HAP-1 (cell line): ENCODE results near the gene MINDY4.

Source experiments
- DNase-seq, 2 experiments: peaks; one replicate each; pipeline ENCODE4 v3.0.0-alpha.2; 2016 to 2020; ENCODE audit warnings: low spot score in 2 of 2
- H3K27me3 ChIP-seq: fragments of 250-450 bp; sonication (Bioruptor Pico); 2 replicates; pipeline ENCODE4 v1.5.1; 2020; ENCODE audit warnings: low read depth, mild to moderate bottlenecking, moderate library complexity
- H3K36me3 ChIP-seq: fragments of 250-450 bp; sonication (Bioruptor Pico); replicated peaks from 2 replicates; pipeline ENCODE4 v1.5.1; 2020; ENCODE audit warnings: mild to moderate bottlenecking
- H3K4me1 ChIP-seq: fragments of 250-450 bp; sonication (Bioruptor Pico); 2 replicates; pipeline ENCODE4 v1.5.1; 2020; ENCODE audit warnings: mild to moderate bottlenecking
- H3K4me3 ChIP-seq: fragments of 250-450 bp; sonication (Bioruptor Pico); 2 replicates; pipeline ENCODE4 v1.5.1; 2020; ENCODE audit warnings: mild to moderate bottlenecking, moderate library complexity
- H3K9me3 ChIP-seq: fragments of 250-450 bp; sonication (Bioruptor Pico); 2 replicates; pipeline ENCODE4 v1.5.1; 2020; ENCODE audit warnings: mild to moderate bottlenecking, moderate library complexity
- in situ Hi-C: fragments of 300-500 bp; cut with MboI; formaldehyde crosslinking; loops from 3 replicates; pipeline ENCODE4 v1.14.3; 2020; ENCODE audit warnings: low sequenced_read_pairs, inconsistent platforms, mixed read lengths

MINDY4 gene

DNA sequence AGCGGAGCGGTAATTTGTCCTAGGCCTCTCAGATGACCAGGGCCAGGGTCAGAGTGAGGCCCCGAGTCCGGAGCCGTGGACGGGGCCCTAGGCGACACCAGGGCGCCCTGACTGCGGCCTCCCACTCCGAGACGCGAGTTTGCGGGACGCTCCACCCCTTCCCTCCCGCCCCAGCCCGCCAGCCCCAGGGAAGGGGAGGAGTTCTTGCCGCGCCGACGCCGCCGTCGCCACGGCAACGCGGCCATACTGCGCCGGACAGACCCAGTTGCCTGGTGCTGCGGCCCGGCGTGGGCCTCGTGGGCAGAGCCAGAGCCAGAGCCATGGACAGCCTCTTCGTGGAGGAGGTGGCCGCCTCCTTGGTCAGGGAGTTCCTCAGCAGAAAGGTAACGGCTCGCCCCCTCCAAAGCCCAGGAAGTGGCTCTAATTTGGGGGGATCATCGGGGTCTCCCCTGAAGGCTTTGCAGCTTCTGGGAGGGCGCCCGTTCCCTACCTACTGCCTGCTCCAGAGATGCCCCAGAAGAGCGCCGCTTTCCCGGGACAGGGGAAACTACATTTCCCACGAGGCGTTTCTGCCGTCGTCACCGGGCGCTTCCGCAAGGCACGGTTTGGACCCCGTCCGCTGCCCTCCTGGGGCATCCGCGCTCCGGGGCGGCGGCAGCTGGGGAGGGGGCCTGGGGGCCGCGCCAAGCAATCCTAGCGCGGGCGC, at the start of gene MINDY4:
MINDY4 (plus strand) TSS at position 244 of the 706 bp plus-strand sequence; CDS start at position 321, 77 bp downstream.
- in situ Hi-C loops = no loop called here
- H3K4me3 ChIP-seq = peak within 1 kb of the TSS; percentile 62
- peak; percentile 59 to 87 for DNase-seq

DNA sequence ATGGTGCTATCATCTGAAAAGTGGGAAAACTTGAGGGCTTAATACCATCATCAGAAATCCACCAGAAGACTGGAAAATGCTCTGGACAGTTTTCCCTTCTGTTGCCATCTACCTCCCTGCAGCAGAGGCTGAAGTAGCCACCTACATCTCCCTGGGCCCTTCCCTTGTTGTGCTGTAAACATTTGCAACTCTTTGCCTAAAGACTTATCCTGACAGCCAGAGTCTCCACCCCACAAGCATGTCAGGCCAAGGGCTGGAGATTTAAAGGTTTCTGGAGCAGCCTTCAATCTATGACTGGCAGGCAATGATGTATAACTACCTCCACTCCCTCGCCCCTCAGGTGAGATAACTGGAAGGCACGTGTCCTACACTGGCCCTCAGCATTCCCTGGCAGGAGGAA, 49.0 kb upstream of the MINDY4 start:
- Histone ChIP-seq H3K9me3 (peaks cover 8% of the 10 kb centered on the region), H3K4me1 (peaks cover 3% of the 10 kb centered on the region; the same call in 1 of the 2 replicates)
- in situ Hi-C loops = no loop called here

More for the DNA sequence above, at the start of gene MINDY4:
- H3K36me3 ChIP-seq = no peaks in the 10 kb centered on the region
- peaks cover 6% of the 10 kb centered on the region for H3K4me1 ChIP-seq
- H3K27me3 ChIP-seq = peaks cover 3% of the 10 kb centered on the region; the same call in 1 of the 2 replicates
- H3K9me3 ChIP-seq = no peaks in the 10 kb centered on the region

DNA sequence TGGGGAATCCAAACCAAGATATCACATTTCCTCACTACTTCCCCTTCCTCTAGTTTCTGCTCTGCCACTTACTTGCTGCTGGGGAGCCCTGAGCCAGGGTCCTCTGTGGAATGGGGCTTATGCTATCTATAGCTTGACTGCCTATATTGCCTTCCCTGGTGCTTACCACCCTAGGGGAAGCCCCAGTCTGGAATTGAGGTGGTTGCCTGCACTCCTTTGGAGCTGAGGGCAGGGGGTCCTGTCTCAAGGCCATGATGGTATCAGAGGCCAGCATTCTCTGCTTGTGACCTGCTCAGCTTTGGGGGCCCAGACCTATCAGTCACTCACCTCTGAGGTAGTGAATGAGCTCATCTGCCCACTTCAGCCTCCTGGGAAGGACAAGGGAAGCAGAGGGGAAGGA, 48.5 kb upstream of the MINDY4 start:
- Histone ChIP-seq H3K4me1 (peaks cover 5% of the 10 kb centered on the region; the same call in 1 of the 2 replicates), H3K9me3 (peaks cover 7% of the 10 kb centered on the region), H3K36me3 (no peaks in the 10 kb centered on the region), H3K4me3 (no peak overlapping the region), H3K27me3 (no peaks in the 10 kb centered on the region)
- DNase-seq = no peak
- in situ Hi-C loops = no loop called here

More for the DNA sequence above, 49.0 kb upstream of the MINDY4 start:
- DNase-seq = no peak
- Histone ChIP-seq H3K4me3 (no peak overlapping the region), H3K27me3 (no peaks in the 10 kb centered on the region), H3K36me3 (no peaks in the 10 kb centered on the region)

DNA sequence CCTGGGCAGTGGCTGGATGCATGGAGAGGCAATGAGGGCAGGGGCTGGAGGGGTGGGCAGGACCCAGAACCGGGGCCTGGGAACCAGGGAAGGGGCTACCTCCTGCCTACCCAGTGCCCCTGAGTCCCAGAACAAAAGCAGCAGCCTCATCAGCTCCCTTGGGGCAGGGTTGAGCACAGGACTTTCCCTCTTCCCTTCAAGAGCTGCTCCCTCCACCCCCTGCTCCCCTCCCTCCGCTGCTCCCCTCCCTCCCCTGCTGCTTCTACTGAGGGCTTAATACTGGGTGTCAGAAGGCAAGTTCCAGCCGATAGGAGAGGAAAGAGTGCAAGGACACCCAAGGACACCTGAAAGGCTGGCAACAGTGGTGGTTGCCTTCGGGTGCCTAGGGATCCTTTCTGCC, 47.4 kb upstream of the MINDY4 start:
- peaks cover 3% of the 10 kb centered on the region; the same call in 1 of the 2 replicates for H3K27me3 ChIP-seq
- peaks cover 5% of the 10 kb centered on the region; the same call in 1 of the 2 replicates for H3K4me1 ChIP-seq
- DNase-seq = no peak
- in situ Hi-C loops = no loop called here
- H3K36me3 ChIP-seq = no peaks in the 10 kb centered on the region
- no peak overlapping the region for H3K4me3 ChIP-seq
- no peaks in the 10 kb centered on the region for H3K9me3 ChIP-seq

DNA sequence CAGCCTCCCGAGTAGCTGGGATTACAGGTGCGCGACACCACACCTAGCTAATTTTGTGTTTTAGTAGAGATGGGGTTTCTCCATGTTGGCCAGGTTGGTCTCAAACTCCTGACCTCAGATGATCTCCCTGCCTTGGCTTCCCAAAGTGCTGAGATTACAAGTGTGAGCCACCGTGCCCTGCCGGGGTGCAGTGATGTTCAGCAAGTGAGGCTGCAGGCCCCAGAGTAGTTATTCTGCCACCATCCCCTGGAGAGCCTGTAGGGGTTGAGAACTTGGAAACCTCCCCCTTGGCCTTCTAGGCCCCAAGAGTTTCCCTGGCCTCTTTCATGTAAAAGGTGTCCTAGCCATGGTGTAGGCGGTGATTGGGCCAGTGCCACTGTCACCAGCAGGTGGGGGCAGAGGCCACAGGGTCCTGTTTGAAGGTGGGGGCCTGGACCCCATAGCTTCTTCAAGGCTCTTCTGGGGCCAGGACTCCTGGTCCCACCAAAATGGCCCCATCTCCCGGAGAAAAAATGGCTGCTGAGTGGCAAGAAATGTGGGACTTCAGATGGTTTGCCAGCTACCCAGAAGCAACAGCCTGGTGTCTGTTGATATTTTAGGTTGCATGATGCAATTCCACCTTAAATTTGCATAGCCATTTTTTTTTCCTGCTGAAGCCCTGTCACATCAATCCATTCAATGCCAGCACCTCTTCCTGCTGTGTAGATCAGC, 44.8 kb upstream of the MINDY4 start:
- Histone ChIP-seq H3K4me3 (no peak overlapping the region), H3K4me1 (peaks cover 5% of the 10 kb centered on the region; the same call in 1 of the 2 replicates), H3K36me3 (no peaks in the 10 kb centered on the region), H3K27me3 (peaks cover 12% of the 10 kb centered on the region), H3K9me3 (no peaks in the 10 kb centered on the region)
- no peak for DNase-seq
- in situ Hi-C loops = no loop called here

DNA sequence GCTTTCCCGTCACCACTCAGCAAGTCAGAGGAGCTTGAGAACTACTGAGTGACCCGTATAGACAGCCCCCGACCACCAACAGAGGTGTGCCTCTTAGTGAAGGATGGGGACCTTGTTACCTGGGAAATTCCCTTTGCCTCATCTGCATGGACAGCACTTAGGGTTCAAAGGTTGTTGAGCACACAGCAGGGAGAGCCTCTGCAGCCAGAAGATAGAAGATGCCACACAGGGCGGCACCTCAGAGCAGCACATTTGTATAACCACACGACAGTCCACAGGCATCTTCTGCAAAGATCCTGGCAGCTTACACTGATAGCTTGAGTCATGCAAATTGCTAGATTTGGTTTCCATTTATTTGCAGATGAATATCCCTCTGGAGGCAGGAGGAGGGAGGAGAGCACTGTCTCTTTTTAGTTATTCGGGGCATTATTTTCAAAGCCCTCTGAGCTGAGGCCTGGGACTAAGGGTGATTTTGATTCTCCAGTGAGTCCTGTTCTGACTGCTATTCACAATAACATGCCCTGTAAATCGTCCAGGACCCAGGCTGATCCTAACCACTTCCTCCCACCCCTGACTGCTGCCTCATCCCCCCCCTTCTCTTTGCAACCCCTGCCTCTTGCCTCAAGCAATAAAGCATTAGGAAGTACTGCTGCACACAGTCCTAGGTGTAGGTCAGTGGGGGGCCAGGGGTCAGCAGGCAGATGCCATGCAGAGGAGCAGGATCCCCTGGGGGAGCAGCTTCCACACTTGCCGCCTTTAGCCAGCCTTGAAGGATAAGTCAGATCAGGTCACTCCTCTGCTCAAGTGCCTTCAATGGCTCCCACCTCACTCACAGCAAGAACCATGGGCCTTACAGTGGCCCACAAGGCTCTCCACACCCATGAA, 43.9 kb upstream of the MINDY4 start:
- Histone ChIP-seq H3K4me1 (peaks cover 5% of the 10 kb centered on the region; the same call in 1 of the 2 replicates), H3K9me3 (no peaks in the 10 kb centered on the region), H3K4me3 (no peak overlapping the region), H3K27me3 (peaks cover 18% of the 10 kb centered on the region), H3K36me3 (no peaks in the 10 kb centered on the region)
- in situ Hi-C loops = no loop called here
- peak in 1 of 2 experiments; percentile 5 for DNase-seq

DNA sequence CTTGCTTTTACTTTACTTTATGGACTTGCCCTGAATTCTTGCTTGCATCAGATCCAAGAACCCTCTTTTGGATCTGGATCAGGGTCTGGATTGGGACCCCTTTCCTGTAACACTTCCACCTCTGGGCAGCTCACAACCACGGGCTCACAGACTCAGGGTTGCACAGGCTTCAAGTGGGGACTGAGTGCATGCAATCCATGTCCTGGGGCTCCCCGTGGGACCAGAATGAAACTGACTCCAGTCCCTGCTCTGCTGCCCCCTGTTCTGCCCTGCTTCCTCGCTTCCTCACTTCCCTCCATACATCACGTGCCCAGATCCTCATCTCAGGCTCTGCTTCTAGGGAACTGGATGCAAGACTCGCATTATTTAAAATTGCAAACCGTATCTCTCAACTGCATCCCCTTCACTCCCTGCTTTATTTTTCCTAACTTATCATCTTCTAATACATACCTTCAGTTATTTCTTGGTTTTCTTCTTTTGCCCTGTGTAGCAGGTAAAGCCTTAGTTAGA, 42.6 kb upstream of the MINDY4 start:
- in situ Hi-C loops = no loop called here
- Histone ChIP-seq H3K27me3 (peaks cover 18% of the 10 kb centered on the region), H3K9me3 (no peaks in the 10 kb centered on the region), H3K4me1 (peaks cover 5% of the 10 kb centered on the region; the same call in 1 of the 2 replicates), H3K36me3 (no peaks in the 10 kb centered on the region), H3K4me3 (no peak overlapping the region)
- no peak for DNase-seq

DNA sequence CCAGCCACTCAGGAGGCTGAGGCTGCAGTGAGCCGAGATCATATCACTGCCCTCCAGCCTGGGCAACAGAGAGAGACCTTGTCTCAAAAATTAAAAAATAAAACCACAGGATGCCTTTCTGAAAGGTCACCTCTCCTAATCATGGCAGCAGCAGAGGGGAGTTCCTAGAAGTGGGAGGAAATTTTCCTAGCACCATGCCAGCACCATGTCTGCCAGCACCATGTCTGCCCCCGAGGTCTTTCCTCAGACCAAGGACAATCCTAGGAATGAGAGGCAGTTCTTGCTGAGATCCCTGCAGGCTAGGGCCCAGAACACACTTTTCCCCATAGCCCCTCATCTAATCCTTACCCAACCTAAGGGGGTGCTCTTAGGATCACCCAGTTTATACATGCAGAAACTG, 41.6 kb upstream of the MINDY4 start:
- Histone ChIP-seq H3K36me3 (no peaks in the 10 kb centered on the region), H3K9me3 (no peaks in the 10 kb centered on the region), H3K4me1 (peaks cover 5% of the 10 kb centered on the region; the same call in 1 of the 2 replicates), H3K27me3 (peaks cover 18% of the 10 kb centered on the region), H3K4me3 (no peak overlapping the region)
- DNase-seq = no peak
- in situ Hi-C loops = no loop called here

DNA sequence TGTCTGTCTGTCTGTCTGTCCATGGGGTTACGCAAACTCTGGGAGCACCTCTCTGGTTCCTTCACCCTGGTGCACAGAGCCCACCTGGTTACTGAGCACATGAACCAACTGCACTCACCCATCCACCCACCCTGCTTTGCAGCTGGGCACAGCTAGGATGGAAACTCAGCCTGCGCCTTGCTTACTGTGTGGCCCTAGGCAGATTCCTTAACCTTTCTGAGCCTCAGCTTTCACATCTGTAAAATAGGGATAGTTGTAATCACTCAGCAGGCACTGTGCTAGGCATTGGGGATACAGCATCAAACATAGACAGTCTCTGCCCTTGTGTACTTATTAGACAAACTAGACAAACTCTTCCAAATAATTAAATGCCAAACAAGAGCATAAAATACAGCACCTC, 41.1 kb upstream of the MINDY4 start:
- H3K4me3 ChIP-seq = no peak overlapping the region
- DNase-seq = no peak
- in situ Hi-C loops = no loop called here
- peaks cover 5% of the 10 kb centered on the region; the same call in 1 of the 2 replicates for H3K4me1 ChIP-seq
- H3K36me3 ChIP-seq = no peaks in the 10 kb centered on the region
- H3K27me3 ChIP-seq = peaks cover 18% of the 10 kb centered on the region
- no peaks in the 10 kb centered on the region for H3K9me3 ChIP-seq

DNA sequence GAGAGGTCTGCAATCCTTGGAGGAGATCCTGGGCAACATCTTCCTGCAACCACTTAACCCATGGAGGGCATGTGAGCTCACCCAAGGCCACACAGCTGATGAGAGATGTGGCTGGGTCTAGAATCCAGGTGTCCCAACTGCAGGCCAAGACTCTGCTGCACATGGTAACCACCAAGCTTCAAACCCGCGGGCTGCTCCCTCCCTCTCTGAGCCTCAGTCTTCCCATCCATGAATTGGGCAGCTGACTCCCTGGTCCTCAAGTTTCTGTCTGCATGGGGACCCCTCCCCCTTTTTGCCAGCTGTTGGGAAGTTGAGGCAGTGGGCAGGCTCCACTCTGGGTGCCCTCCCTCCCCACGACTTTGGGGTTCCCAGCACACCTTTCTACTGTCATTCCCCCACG, 40.2 kb upstream of the MINDY4 start:
- Histone ChIP-seq H3K4me1 (peaks cover 5% of the 10 kb centered on the region; the same call in 1 of the 2 replicates), H3K4me3 (no peak overlapping the region), H3K9me3 (no peaks in the 10 kb centered on the region), H3K36me3 (no peaks in the 10 kb centered on the region), H3K27me3 (peaks cover 18% of the 10 kb centered on the region)
- DNase-seq = no peak
- in situ Hi-C loops = no loop called here

DNA sequence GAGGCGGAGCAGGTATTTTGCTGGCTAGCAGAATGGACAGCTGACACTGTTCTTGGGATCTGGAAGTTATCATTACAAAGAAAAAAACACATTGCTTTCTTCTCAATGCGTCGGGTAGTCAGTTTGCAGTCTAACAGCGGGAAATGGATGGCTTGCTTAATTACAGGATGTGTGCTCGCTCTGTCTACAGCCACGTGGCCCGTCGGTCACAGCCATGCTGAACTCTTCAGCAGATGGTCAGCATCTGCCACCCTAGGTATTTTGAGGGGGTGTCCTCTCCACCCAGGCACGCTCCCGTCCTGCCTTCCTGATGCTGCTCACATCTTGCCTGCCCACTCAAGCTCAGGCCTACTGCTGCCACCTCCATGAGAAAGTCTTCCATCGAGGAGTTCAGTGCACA, 39.6 kb upstream of the MINDY4 start:
- in situ Hi-C loops = no loop called here
- Histone ChIP-seq H3K4me3 (no peak overlapping the region), H3K36me3 (no peaks in the 10 kb centered on the region), H3K4me1 (peaks cover 5% of the 10 kb centered on the region; the same call in 1 of the 2 replicates), H3K27me3 (peaks cover 18% of the 10 kb centered on the region), H3K9me3 (no peaks in the 10 kb centered on the region)
- no peak for DNase-seq

DNA sequence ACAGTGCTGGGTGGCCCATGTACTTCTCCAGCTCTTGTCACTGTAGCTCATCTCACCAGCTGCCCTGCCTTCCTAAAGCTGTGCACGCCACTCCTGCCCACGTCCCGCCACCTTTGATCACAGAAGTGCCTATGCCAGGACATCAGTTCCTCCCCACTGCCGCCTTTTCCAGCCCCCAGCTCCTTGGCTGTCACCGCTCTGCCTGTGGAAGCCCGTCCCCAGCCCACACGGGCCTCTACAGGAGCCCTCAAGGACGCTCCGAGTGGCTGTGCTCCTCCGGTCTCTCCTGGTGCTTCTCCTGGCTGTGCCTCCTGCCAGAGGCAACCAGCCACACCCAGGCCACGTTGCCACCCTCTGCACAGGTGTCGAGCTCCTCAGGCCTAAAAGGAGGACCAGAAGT, 38.6 kb upstream of the MINDY4 start:
- DNase-seq = no peak
- no peaks in the 10 kb centered on the region for H3K4me1 ChIP-seq
- H3K27me3 ChIP-seq = peaks cover 18% of the 10 kb centered on the region
- in situ Hi-C loops = no loop called here
- no peaks in the 10 kb centered on the region for H3K36me3 ChIP-seq
- H3K9me3 ChIP-seq = no peaks in the 10 kb centered on the region
- no peak overlapping the region for H3K4me3 ChIP-seq

DNA sequence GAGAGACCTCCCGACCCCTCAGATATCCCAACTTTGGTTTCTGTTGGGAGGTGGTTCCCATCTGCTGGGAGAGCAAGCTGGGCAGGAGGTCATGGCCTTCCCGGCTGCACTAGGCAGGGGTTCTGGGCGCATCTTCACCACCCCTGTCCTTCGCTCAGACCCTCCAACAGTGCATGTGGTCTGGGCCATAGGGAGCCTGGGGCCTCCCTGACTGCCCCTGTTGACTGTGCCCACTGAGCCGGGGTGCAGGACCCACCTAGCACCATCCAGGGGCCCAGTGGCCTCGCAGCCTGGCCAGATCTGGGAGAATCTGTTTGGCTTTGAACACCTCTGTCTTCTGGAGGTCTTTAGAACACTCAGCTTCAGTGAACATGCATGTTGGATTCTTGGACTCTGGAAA, 38.0 kb upstream of the MINDY4 start:
- Histone ChIP-seq H3K9me3 (no peaks in the 10 kb centered on the region), H3K4me3 (no peak overlapping the region), H3K4me1 (no peaks in the 10 kb centered on the region), H3K36me3 (no peaks in the 10 kb centered on the region), H3K27me3 (peaks cover 18% of the 10 kb centered on the region)
- DNase-seq = no peak
- in situ Hi-C loops = no loop called here
